Activated T-cell treated with anti-CD3 and anti-CD28 coated beads, Interleukin-2, amount 50 U/mL, for 72 hours (primary cell): ENCODE data around the gene CUEDC2. TPM values are rescaled to one million over a fixed set of nuclear protein-coding genes. Genes with fewer than 3 reads are reported as not detected.

ENCODE experiments used
- ATAC-seq, 2 donors: fragments of 150-1000 bp; cut with Tn5 transposase; replicated peaks in 1 of 2; 2 replicates each; pipeline ENCODE4 v1.10.0; 2021; ENCODE audit warnings: moderate library complexity in 2 of 2, mild to moderate bottlenecking in 1 of 2
- DNase-seq, 2 donors: peaks; one replicate each; pipeline ENCODE4 v3.0.0; 2021 to 2022; ENCODE audit warnings: mixed read lengths in 1 of 2
- H3K27ac Mint-ChIP-seq: one replicate; pipeline ENCODE4 v1.8.0; 2022; ENCODE audit warnings: mild to moderate bottlenecking, moderate library complexity, mixed read lengths
- H3K27me3 Mint-ChIP-seq: one replicate; pipeline ENCODE4 v1.8.0; 2022; ENCODE audit warnings: low read depth, mixed read lengths
- H3K36me3 Mint-ChIP-seq, 2 donors: one replicate each; pipeline ENCODE4 v1.8.0; 2022; ENCODE audit warnings: mixed read lengths in 2 of 2, mild to moderate bottlenecking in 1 of 2; ENCODE audit not compliant: insufficient read depth in 2 of 2
- H3K4me1 Mint-ChIP-seq: one replicate; pipeline ENCODE4 v1.8.0; 2022; ENCODE audit warnings: low read depth, mixed read lengths
- H3K4me3 Mint-ChIP-seq, 2 donors: one replicate each; pipeline ENCODE4 v1.8.0; 2022; ENCODE audit warnings: mild to moderate bottlenecking in 2 of 2, mixed read lengths in 2 of 2, moderate library complexity in 2 of 2
- H3K9me3 Mint-ChIP-seq, 2 donors: one replicate each; pipeline ENCODE4 v1.8.0; 2022; ENCODE audit warnings: mixed read lengths in 2 of 2
- total RNA-seq, 2 donors: library from RNA; stranded (reverse); gene quantifications; one replicate each; pipeline ENCODE4 v1.2.3, GENCODE V29; 2022

CUEDC2 gene
- total RNA-seq, 2 donors from 2014 or later: 78.7 to 79.5 TPM

- DNase-seq (peak; percentile 89 to 92), ATAC-seq (peak; percentile 83 to 84)
- H3K9me3 Mint-ChIP-seq: no peaks in the 10 kb centered on the region
- H3K36me3 Mint-ChIP-seq: peaks cover 4 to 10% of the 10 kb centered on the region in 2 donors
- no peaks in the 10 kb centered on the region for H3K27me3 Mint-ChIP-seq
- H3K4me3 Mint-ChIP-seq: peak overlapping the region; percentile 92 to 96
- H3K4me1 Mint-ChIP-seq: peaks cover 36% of the 10 kb centered on the region
- H3K27ac Mint-ChIP-seq: peak overlapping the region; percentile 91
These were observed 18.2 kb upstream of the CUEDC2 start for GRCh38 chr10:102450374-102451104.

GRCh38 chr10:102450124-102450373 is 17.7 kb upstream of the CUEDC2 start:
- Mint-ChIP-seq H3K27ac (peak overlapping the region; percentile 91), H3K4me1 (peaks cover 36% of the 10 kb centered on the region)
- peak in 1 of 2 donors; percentile 0 for ATAC-seq

DNA sequence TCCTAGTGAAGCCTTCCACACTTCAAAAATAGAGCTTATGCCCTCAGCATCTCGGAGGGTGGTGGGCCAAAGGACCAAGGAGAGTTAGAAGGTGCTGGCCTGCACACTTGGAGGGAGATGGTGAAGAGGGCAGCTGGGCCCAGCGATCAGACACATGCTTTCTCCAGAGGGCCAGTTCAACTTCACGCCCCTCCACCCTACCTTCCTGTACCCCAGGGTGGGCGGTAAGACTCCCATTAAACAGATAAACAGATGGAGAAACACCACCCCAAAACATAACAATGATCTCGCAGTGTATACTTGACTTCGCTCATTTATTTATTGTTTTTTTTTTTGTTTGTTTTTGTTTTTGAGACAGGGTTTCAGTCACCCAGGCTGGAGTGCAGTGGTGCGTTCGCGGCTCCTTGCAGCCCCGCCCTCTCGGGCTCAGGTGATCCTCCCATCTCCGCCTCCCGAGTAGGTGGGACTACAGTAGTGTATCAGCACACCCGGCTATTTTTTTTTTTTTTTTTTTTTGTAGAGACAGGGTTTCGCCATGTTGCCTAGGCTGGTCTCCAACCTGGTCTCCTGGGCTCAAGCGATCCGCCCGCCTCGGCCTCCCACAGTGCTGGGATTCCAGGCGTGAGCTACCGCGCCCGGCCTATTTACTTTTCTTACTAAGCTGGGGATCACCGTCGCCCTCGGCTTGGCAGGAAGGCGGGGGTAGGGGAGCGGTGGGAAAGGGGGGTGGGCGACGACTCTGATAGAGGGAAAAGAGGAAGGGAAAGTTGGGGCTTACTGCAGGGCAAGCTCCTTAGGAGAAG is 17.1 kb upstream of the CUEDC2 start:
- Mint-ChIP-seq H3K27me3 (no peaks in the 10 kb centered on the region), H3K9me3 (no peaks in the 10 kb centered on the region), H3K36me3 (peaks cover 4 to 10% of the 10 kb centered on the region in 2 donors), H3K4me1 (peaks cover 36% of the 10 kb centered on the region), H3K27ac (peak overlapping the region; percentile 91), H3K4me3 (peak overlapping the region; percentile 92 to 96)
- ATAC-seq: peak; percentile 65 to 69
- peak; percentile 86 to 91 for DNase-seq

More at GRCh38 chr10:102450124-102450373, 17.7 kb upstream of the CUEDC2 start:
- Mint-ChIP-seq H3K27me3 (no peaks in the 10 kb centered on the region), H3K9me3 (no peaks in the 10 kb centered on the region), H3K36me3 (peaks cover 4 to 10% of the 10 kb centered on the region in 2 donors), H3K4me3 (peak overlapping the region; percentile 92 to 96)
- no peak for DNase-seq

DNA sequence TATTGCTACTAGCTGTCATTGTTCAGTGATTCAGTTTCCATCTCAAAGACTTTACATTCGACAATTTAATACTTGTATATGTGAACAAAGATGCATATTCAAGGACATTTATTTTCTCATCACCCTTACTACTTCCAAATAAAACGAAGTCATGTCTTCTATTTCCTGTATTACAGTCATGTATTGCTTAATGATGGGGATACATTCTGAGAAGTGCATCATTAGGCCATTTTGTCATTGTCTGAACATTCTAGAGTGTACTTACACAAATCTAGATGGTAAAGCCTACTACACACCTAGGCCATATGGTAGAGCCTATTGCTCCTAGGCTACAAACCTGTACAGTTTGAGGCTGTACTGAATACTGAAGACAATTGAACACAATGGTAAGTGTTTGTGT is 12.5 kb upstream of the CUEDC2 start:
- peaks cover 10% of the 10 kb centered on the region for H3K4me1 Mint-ChIP-seq
- no peak overlapping the region for H3K4me3 Mint-ChIP-seq
- H3K36me3 Mint-ChIP-seq: no peaks in the 10 kb centered on the region
- no peaks in the 10 kb centered on the region for H3K9me3 Mint-ChIP-seq
- H3K27me3 Mint-ChIP-seq: no peaks in the 10 kb centered on the region
- DNase-seq (no peak), ATAC-seq (no peak)
- no peak overlapping the region for H3K27ac Mint-ChIP-seq

GRCh38 chr10:102438374-102438773 is 6.0 kb upstream of the CUEDC2 start:
- Mint-ChIP-seq H3K27ac (no peak overlapping the region), H3K4me1 (peaks cover 48% of the 10 kb centered on the region), H3K36me3 (peaks cover 4 to 6% of the 10 kb centered on the region in 2 donors), H3K9me3 (no peaks in the 10 kb centered on the region), H3K4me3 (peak overlapping the region in 1 of 2 donors; percentile 52), H3K27me3 (no peaks in the 10 kb centered on the region)
- ATAC-seq (no peak), DNase-seq (no peak)

DNA sequence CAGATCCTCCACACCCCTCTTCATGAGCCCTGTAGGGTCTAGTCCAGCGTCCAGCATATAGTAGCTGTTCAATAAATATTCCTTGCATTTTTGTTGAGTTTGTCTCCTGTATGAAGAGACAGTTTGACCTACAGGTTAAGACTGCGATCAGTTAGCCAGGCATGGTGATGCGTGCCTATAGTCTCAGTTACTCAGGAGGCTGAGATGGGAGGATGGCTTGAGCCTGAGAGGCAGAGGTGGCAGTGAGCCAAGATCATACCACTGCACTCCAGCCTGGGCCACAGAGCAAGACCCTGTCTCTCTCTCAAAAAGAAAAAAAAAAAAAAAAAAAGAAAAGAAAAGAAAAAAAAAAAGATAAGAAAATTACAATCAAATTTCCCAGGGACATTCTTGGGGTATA is 5.1 kb upstream of the CUEDC2 start:
- H3K27me3 Mint-ChIP-seq: no peaks in the 10 kb centered on the region
- DNase-seq (no peak), ATAC-seq (no peak)
- no peaks in the 10 kb centered on the region for H3K9me3 Mint-ChIP-seq
- H3K27ac Mint-ChIP-seq: peak overlapping the region; percentile 90
- peaks cover 6% of the 10 kb centered on the region in 2 donors for H3K36me3 Mint-ChIP-seq
- H3K4me1 Mint-ChIP-seq: peaks cover 56% of the 10 kb centered on the region
- peak overlapping the region; percentile 84 to 92 for H3K4me3 Mint-ChIP-seq

DNA sequence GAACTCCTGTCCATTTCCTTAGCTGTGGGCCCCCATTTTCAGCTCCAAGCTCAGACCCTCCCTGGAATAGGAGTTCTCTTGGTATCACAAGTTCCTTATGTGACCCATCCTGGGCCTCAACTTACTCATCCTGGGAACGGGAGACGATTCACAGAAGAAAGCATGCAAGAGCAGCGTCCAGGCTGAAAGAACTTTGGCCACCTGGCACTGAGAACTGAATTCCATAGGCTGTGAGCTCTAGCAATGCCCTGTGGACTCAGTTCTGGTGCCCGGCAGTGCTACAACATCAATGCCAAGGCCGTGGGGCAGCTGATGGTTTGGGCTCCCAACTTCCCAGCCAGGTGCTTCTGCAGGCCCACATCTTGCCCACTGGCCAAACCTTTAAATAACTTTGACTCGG is 3.9 kb upstream of the CUEDC2 start:
- Mint-ChIP-seq H3K36me3 (peaks cover 8 to 10% of the 10 kb centered on the region in 2 donors), H3K27ac (peak overlapping the region; percentile 90), H3K27me3 (no peaks in the 10 kb centered on the region), H3K4me3 (peak overlapping the region; percentile 84 to 92), H3K4me1 (peaks cover 63% of the 10 kb centered on the region), H3K9me3 (no peaks in the 10 kb centered on the region)
- ATAC-seq (no peak), DNase-seq (no peak)

DNA sequence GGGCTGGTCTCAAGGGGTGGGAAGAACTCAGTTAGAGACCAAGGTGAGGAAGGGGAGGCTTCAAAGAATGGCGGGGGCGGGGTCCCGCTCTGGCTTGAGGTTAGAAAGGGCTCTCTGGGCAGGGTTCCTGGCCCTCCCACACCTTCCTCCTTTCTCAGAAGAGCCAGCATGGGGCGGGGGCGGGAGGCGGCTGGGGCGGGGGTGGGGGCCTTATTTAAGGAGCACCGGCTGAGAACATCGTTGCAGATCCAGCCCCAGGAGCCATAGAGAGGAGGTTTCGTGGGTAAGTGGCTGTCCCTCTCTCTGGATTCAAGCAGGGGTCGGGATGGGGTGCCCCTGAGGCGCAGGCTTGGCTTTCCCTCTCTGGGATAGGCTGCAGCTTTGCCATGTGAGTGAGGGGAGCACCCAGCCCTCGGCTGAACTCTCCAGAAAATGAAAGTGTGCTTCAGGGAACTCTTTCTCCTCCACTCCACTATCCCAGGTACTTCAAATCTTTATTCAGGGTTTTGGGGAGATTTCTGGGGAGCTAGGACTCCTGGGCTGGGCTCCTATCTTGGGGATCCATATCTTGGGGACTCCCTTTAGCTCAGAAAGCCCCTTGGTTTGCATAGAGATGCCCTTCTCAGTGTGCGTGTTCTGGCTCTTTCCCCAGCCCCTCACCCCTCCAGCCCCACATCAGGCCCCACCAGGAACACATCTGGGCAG is 3.3 kb upstream of the CUEDC2 start:
- Mint-ChIP-seq H3K36me3 (peaks cover 8 to 10% of the 10 kb centered on the region in 2 donors), H3K27ac (peak overlapping the region; percentile 96), H3K4me1 (peaks cover 65% of the 10 kb centered on the region), H3K9me3 (no peaks in the 10 kb centered on the region), H3K4me3 (peak overlapping the region; percentile 84 to 92), H3K27me3 (no peaks in the 10 kb centered on the region)
- ATAC-seq (peak; percentile 23 to 29), DNase-seq (peak; percentile 51 to 66)

GRCh38 chr10:102435133-102435497 is 2.7 kb upstream of the CUEDC2 start:
- H3K4me1 Mint-ChIP-seq: peaks cover 65% of the 10 kb centered on the region
- ATAC-seq: no peak
- H3K4me3 Mint-ChIP-seq: peak overlapping the region; percentile 84 to 92
- H3K36me3 Mint-ChIP-seq: peaks cover 8 to 10% of the 10 kb centered on the region in 2 donors
- peak overlapping the region; percentile 96 for H3K27ac Mint-ChIP-seq
- DNase-seq: no peak
- no peaks in the 10 kb centered on the region for H3K27me3 Mint-ChIP-seq
- no peaks in the 10 kb centered on the region for H3K9me3 Mint-ChIP-seq

GRCh38 chr10:102434394-102435132 is 2.2 kb upstream of the CUEDC2 start:
- Mint-ChIP-seq H3K4me1 (peaks cover 65% of the 10 kb centered on the region), H3K9me3 (no peaks in the 10 kb centered on the region), H3K27ac (peak overlapping the region; percentile 96), H3K36me3 (peaks cover 8 to 10% of the 10 kb centered on the region in 2 donors), H3K27me3 (no peaks in the 10 kb centered on the region), H3K4me3 (peak overlapping the region; percentile 84 to 92)
- DNase-seq: no peak
- no peak for ATAC-seq

DNA sequence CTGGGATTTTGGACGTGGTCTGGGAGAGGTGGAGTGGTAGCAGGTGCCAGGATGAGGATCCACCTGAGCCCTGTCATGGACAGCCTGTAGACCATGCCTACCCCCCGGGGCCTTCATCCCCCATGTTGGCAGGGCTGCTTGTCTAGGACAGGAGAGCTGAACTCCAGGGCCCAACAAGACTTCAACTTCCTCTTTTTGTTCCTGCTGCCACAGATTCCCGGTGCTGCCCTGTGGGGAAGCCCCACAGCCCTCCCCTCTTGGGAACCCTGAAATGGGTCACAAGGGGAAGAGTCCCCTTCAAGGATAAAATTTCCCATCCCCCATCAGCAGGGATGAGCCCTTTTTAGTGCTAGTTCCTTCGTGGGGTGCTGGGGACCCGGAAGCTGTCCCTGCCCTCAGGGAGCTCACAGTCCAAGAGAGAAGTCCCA is 1.3 kb upstream of the CUEDC2 start:
- H3K4me1 Mint-ChIP-seq: peaks cover 65% of the 10 kb centered on the region
- peak overlapping the region; percentile 96 for H3K27ac Mint-ChIP-seq
- no peaks in the 10 kb centered on the region for H3K9me3 Mint-ChIP-seq
- H3K36me3 Mint-ChIP-seq: peaks cover 8 to 10% of the 10 kb centered on the region in 2 donors
- DNase-seq (no peak), ATAC-seq (no peak)
- H3K4me3 Mint-ChIP-seq: peak overlapping the region; percentile 84 to 96
- H3K27me3 Mint-ChIP-seq: no peaks in the 10 kb centered on the region

DNA sequence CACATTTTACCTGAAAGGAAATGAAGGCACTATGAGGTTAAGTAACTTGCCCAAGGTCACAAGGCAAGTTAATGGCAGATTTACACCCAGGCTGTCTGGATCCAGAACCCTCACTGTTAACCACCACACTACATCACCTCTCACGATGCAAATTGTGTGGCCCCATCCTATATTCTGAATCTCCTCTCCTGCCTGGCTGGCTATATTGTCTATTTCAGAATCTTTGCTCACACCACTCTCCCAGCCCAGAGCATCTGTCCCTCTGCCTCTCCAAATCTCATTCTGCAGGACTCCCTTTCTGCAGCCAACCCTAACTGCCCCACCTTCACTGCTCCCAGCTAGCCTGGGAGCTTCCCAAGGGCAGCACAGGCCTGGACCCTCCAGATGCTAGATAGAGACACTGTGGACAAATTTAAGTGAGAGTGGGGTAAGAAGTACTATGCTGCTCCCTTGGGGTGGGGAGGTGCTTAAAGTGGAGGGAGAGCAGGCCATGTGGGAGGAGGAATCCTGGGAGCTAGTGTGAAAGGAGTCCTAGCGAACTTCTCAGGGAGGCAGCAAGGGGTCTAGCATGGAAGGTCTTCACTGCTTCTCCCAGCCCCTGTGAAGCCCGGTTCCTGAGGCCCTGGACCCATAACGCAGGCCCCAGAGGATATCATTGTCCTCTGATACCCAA is 786 bp downstream of the CUEDC2 start:
- no peak for ATAC-seq
- no peak for DNase-seq
- Mint-ChIP-seq H3K4me1 (peaks cover 59% of the 10 kb centered on the region), H3K4me3 (peak overlapping the region; percentile 84 to 96), H3K36me3 (peaks cover 2 to 6% of the 10 kb centered on the region in 2 donors), H3K27me3 (no peaks in the 10 kb centered on the region), H3K9me3 (no peaks in the 10 kb centered on the region), H3K27ac (peak overlapping the region; percentile 96)
